Natural killer cell (primary cell): Measurements from ENCODE around the gene PTPRN2. TPM values are rescaled to one million over a fixed set of nuclear protein-coding genes. Genes with fewer than 3 reads are reported as not detected.

Source experiments
- ATAC-seq, 3 donors: fragments of 150-1000 bp in 2 of 3; fragments of 200-7000 bp in 1 of 3; cut with Tn5 transposase; 1 replicate in 1 of 3; 2 replicates in 2 of 3; pipeline ENCODE4 v1.10.0; 2021; ENCODE audit warnings: mild to moderate bottlenecking in 2 of 3, moderate library complexity in 2 of 3
- DNase-seq, 2 donors: peaks; one replicate each; pipeline versions ENCODE4 v3.0.0 to v3.0.0-alpha.2; 2013 to 2021; ENCODE audit warnings: mixed read lengths in 1 of 2
- H3K27ac ChIP-seq: one replicate; pipeline ENCODE4 v1.5.1; 2013; ENCODE audit warnings: mild to moderate bottlenecking, low read length
- H3K27me3 ChIP-seq: one replicate; pipeline ENCODE4 v1.6.1; 2013; ENCODE audit warnings: low read length; ENCODE audit not compliant: control insufficient read depth, insufficient read depth
- H3K36me3 ChIP-seq: one replicate; pipeline ENCODE4 v1.6.1; 2013; ENCODE audit warnings: low read length; ENCODE audit not compliant: control insufficient read depth, insufficient read depth
- H3K4me1 ChIP-seq: one replicate; pipeline ENCODE4 v1.6.1; 2013; ENCODE audit warnings: low read length; ENCODE audit not compliant: control insufficient read depth, insufficient read depth
- H3K4me3 ChIP-seq: one replicate; pipeline ENCODE4 v1.5.1; 2013; ENCODE audit warnings: low read length
- H3K9me3 ChIP-seq: one replicate; pipeline ENCODE4 v1.6.1; 2013; ENCODE audit warnings: low read length; ENCODE audit not compliant: control insufficient read depth, insufficient read depth
- H3K27ac Mint-ChIP-seq, 2 donors: one replicate each; pipeline ENCODE4 v1.8.0; 2022; ENCODE audit warnings: mild to moderate bottlenecking in 2 of 2, mixed read lengths in 2 of 2, moderate library complexity in 1 of 2
- H3K27me3 Mint-ChIP-seq, 2 donors: one replicate each; pipeline ENCODE4 v1.8.0; 2022; ENCODE audit warnings: low read depth in 2 of 2, mixed read lengths in 2 of 2
- H3K36me3 Mint-ChIP-seq: one replicate; pipeline ENCODE4 v1.8.0; 2022; ENCODE audit warnings: mixed read lengths
- H3K4me1 Mint-ChIP-seq, 2 donors: one replicate each; pipeline ENCODE4 v1.8.0; 2022; ENCODE audit warnings: mixed read lengths in 2 of 2
- H3K4me3 Mint-ChIP-seq: one replicate; pipeline ENCODE4 v1.8.0; 2022; ENCODE audit warnings: mild to moderate bottlenecking, moderate library complexity, mixed read lengths
- H3K9me3 Mint-ChIP-seq, 2 donors: one replicate each; pipeline ENCODE4 v1.8.0; 2022; ENCODE audit warnings: mixed read lengths in 2 of 2
- WGBS: methylation state at CpG from one replicate; pipeline ENCODE4 v1.1.7; 2013; ENCODE audit warnings: missing lambda C conversion rate; ENCODE audit not compliant: insufficient coverage; 5-methylcytosine and 5-hydroxymethylcytosine counted together
- intact Hi-C: fragments of 100-400 bp; cut with micrococcal nuclease; formaldehyde crosslinking; loops from one replicate; pipeline ENCODE4 v1.14.2; 2022
- total RNA-seq, 4 donors: library from RNA; stranded (reverse); fragments of 120-200 nt in 1 of 4; gene quantifications; one replicate each; pipeline versions ENCODE4 v1.2.3 to v1.2.4, GENCODE V29; 2013 to 2022
- TF ChIP-seq, protein P1 (sequence below): fragments of 200-600 bp; IDR thresholded peaks from one replicate; pipeline ENCODE4 v1.8.0; 2022; ENCODE audit warnings: antibody characterized with exemption

Gene PTPRN2
- total RNA-seq, 3 donors from 2014 or later (not counting 1 experiment from before 2014, with no cell fraction given), result 1.3 to 2.5 (median 1.9) TPM

DNA sequence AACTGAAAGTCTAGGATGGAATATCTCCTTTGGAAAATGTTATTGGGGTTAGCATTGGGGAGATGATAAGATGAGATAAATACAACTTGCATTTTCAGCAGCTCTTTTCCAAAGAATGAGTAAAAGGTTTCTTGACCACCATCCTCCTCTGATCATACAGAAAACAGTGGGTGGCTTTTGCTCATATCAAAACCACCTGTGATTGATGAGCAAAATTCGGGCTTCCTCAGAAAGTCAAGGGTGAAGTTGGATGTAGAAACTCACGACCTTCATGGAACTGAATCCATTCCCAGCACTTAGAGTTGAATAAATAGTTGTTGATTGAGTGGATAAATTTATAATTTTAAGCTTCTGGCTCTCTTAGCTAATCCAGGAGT is 1092.5 kb downstream of the PTPRN2 start:
- Mint-ChIP-seq H3K27me3 (peaks cover 26 to 43% of the 10 kb centered on the region in 2 donors), H3K4me1 (peaks cover 11 to 24% of the 10 kb centered on the region in 2 donors), H3K4me3 (no peak overlapping the region), H3K9me3 (no peaks in the 10 kb centered on the region), H3K36me3 (peaks cover 9% of the 10 kb centered on the region), H3K27ac (no peak overlapping the region)
- intact Hi-C loops, result no loop called here
- Histone ChIP-seq H3K36me3 (no peaks in the 10 kb centered on the region), H3K27ac (no peak overlapping the region), H3K4me1 (peaks cover 4% of the 10 kb centered on the region), H3K4me3 (no peak overlapping the region), H3K9me3 (no peaks in the 10 kb centered on the region), H3K27me3 (peaks cover 19% of the 10 kb centered on the region)
- DNase-seq (no peak), ATAC-seq (no peak)
- TF ChIP-seq, protein P1, sequence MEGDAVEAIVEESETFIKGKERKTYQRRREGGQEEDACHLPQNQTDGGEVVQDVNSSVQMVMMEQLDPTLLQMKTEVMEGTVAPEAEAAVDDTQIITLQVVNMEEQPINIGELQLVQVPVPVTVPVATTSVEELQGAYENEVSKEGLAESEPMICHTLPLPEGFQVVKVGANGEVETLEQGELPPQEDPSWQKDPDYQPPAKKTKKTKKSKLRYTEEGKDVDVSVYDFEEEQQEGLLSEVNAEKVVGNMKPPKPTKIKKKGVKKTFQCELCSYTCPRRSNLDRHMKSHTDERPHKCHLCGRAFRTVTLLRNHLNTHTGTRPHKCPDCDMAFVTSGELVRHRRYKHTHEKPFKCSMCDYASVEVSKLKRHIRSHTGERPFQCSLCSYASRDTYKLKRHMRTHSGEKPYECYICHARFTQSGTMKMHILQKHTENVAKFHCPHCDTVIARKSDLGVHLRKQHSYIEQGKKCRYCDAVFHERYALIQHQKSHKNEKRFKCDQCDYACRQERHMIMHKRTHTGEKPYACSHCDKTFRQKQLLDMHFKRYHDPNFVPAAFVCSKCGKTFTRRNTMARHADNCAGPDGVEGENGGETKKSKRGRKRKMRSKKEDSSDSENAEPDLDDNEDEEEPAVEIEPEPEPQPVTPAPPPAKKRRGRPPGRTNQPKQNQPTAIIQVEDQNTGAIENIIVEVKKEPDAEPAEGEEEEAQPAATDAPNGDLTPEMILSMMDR, result no peak
- 60% methylated on average over 2 of the region's 2 CpGs for WGBS

DNA sequence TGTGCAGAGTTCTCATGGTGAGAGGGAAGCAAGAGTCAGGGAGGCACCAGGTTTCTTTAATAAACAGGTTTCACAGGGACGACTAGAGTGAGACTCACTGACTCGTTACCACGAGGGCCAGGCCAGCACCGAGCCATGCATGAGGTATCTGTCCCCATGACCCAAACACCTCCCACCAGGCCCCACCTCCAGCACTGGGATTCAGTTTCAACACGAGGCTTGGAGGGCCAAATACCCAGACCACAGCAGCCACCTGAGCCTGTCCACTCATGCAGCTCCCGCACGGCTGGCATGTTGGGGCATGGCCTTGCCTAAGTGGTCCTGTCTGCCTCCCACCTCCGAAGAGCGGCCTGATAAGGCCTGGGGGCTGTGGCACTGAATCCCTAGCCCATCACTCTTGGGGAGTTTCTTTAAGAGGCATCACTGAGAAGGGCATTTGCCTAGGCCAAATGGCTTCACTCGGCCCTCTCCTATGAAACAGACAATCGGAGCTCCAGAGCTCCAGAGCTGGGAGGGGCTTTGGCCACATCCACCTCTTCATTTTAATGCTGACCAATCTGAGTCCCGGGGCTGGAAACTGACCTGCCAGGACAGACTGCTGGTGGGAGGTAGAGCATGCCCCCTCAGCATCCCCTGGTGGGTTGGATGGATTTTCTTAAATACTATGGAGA is 1093.0 kb downstream of the PTPRN2 start:
- H3K4me3 ChIP-seq, result no peak overlapping the region
- Mint-ChIP-seq H3K4me1 (peaks cover 11 to 24% of the 10 kb centered on the region in 2 donors), H3K4me3 (no peak overlapping the region), H3K27me3 (peaks cover 26 to 39% of the 10 kb centered on the region in 2 donors), H3K36me3 (peaks cover 9% of the 10 kb centered on the region), H3K9me3 (no peaks in the 10 kb centered on the region), H3K27ac (no peak overlapping the region)
- H3K27me3 ChIP-seq, result peaks cover 19% of the 10 kb centered on the region
- DNase-seq, result peak in 1 of 2 donors; percentile 7
- peaks cover 10% of the 10 kb centered on the region for H3K4me1 ChIP-seq
- no peak overlapping the region for H3K27ac ChIP-seq
- H3K36me3 ChIP-seq, result no peaks in the 10 kb centered on the region
- WGBS, result 89% methylated on average over 12 of the region's 12 CpGs
- TF ChIP-seq, protein P1, result no peak
- intact Hi-C loops, result no loop called here
- ATAC-seq, result no peak
- no peaks in the 10 kb centered on the region for H3K9me3 ChIP-seq

DNA sequence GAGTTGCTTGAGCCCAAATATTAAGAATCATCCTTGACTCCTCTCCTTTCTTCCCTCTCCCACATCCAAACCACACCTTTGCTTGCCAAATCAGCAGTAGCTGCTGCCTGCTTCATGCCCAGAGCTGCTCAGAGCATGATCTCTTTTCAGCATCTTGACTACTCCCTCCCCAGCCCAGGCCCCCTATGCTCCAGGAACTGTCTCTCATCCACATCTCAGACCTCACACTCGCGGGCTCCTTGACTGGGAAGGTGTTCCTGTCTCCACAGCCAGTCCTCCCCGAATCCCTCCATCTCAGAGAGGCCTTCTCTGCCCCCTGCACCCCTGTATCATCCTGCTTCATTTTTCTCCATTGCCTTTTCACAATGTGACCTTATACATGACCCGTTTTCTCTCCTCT is 1093.8 kb downstream of the PTPRN2 start:
- Mint-ChIP-seq H3K36me3 (peaks cover 9% of the 10 kb centered on the region), H3K9me3 (no peaks in the 10 kb centered on the region), H3K4me3 (no peak overlapping the region), H3K27ac (no peak overlapping the region), H3K4me1 (peaks cover 11 to 24% of the 10 kb centered on the region in 2 donors), H3K27me3 (peaks cover 26 to 36% of the 10 kb centered on the region in 2 donors)
- Histone ChIP-seq H3K4me3 (no peak overlapping the region), H3K4me1 (peaks cover 15% of the 10 kb centered on the region), H3K27me3 (peaks cover 19% of the 10 kb centered on the region), H3K9me3 (no peaks in the 10 kb centered on the region), H3K27ac (no peak overlapping the region), H3K36me3 (no peaks in the 10 kb centered on the region)
- intact Hi-C loops, result no loop called here
- TF ChIP-seq, protein P1, result no peak
- ATAC-seq (no peak), DNase-seq (peak in 1 of 2 donors; percentile 12)
- WGBS, result 80% methylated on average over 3 of the region's 4 CpGs

DNA sequence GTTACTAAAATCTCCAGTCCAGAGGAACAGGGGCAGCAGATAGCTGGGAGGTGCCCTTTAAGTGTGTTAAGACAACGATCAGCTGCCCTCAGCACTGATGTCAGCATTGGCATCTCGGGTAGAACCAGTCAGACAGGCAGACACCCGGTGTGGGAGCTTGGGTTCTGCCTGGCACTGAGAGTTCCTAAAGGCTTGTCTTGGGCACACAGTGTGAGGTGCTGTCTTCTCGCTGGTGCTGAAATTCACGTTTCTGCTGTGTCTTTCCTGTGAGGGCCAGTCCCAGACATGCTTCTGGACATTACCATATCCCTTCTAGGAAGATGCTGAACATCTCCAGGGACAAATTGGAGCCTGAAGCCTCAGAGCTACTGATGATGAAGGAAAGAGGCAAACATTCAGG is 1094.6 kb downstream of the PTPRN2 start:
- TF ChIP-seq, protein P1, result no peak
- Histone ChIP-seq H3K27ac (no peak overlapping the region), H3K4me1 (peaks cover 15% of the 10 kb centered on the region), H3K9me3 (no peaks in the 10 kb centered on the region), H3K4me3 (no peak overlapping the region), H3K27me3 (peaks cover 19% of the 10 kb centered on the region), H3K36me3 (no peaks in the 10 kb centered on the region)
- Mint-ChIP-seq H3K27ac (no peak overlapping the region), H3K27me3 (peaks cover 26 to 33% of the 10 kb centered on the region in 2 donors), H3K36me3 (peaks cover 9% of the 10 kb centered on the region), H3K4me1 (peaks cover 11 to 24% of the 10 kb centered on the region in 2 donors), H3K4me3 (no peak overlapping the region), H3K9me3 (no peaks in the 10 kb centered on the region)
- ATAC-seq (no peak), DNase-seq (no peak)
- 79% methylated on average over 5 of the region's 5 CpGs for WGBS
- intact Hi-C loops, result no loop called here
